Measurements from ENCODE around the gene MYH1.

The MYH1 gene

GRCh38 chr17:10521949-10522348 is 3.6 kb upstream of the MYH1 start:
- H3K9me3 Mint-ChIP-seq: no peaks in the 10 kb centered on the region

GRCh38 chr17:10516638-10517037 is 1.7 kb downstream of the MYH1 start:
- Mint-ChIP-seq H3K4me3 (no peak overlapping the region), H3K4me1 (ENCODE audit: low read depth) (no peaks in the 10 kb centered on the region), H3K27ac (no peak overlapping the region), H3K9me3 (no peaks in the 10 kb centered on the region), H3K36me3 (ENCODE audit: low read depth) (no peaks in the 10 kb centered on the region), H3K27me3 (peaks cover 6% of the 10 kb centered on the region)

More at GRCh38 chr17:10521949-10522348, 3.6 kb upstream of the MYH1 start:
- H3K27me3 Mint-ChIP-seq: peaks cover 12% of the 10 kb centered on the region
- no peak overlapping the region for H3K4me3 Mint-ChIP-seq
- no peaks in the 10 kb centered on the region for H3K36me3 Mint-ChIP-seq (ENCODE audit: low read depth)
- no peaks in the 10 kb centered on the region for H3K4me1 Mint-ChIP-seq (ENCODE audit: low read depth)
- no peak overlapping the region for H3K27ac Mint-ChIP-seq

GRCh38 chr17:10516065-10516464 is 2.3 kb downstream of the MYH1 start:
- Mint-ChIP-seq H3K36me3 (ENCODE audit: low read depth) (no peaks in the 10 kb centered on the region), H3K4me3 (no peak overlapping the region), H3K27me3 (peaks cover 10% of the 10 kb centered on the region), H3K9me3 (no peaks in the 10 kb centered on the region), H3K4me1 (ENCODE audit: low read depth) (no peaks in the 10 kb centered on the region), H3K27ac (no peak overlapping the region)

- H3K27ac Mint-ChIP-seq: no peak overlapping the region
- H3K36me3 Mint-ChIP-seq (ENCODE audit: low read depth): no peaks in the 10 kb centered on the region
- H3K4me1 Mint-ChIP-seq (ENCODE audit: low read depth): no peaks in the 10 kb centered on the region
- H3K27me3 Mint-ChIP-seq: peaks cover 15% of the 10 kb centered on the region
- H3K9me3 Mint-ChIP-seq: no peaks in the 10 kb centered on the region
- no peak overlapping the region for H3K4me3 Mint-ChIP-seq
Observed at GRCh38 chr17:10513299-10514067, 4.9 kb downstream of the MYH1 start.

GRCh38 chr17:10512856-10513255 is 5.5 kb downstream of the MYH1 start:
- H3K27ac Mint-ChIP-seq: no peak overlapping the region
- H3K9me3 Mint-ChIP-seq: no peaks in the 10 kb centered on the region
- H3K4me1 Mint-ChIP-seq (ENCODE audit: low read depth): no peaks in the 10 kb centered on the region
- no peaks in the 10 kb centered on the region for H3K36me3 Mint-ChIP-seq (ENCODE audit: low read depth)
- peaks cover 15% of the 10 kb centered on the region for H3K27me3 Mint-ChIP-seq
- H3K4me3 Mint-ChIP-seq: no peak overlapping the region

- no peaks in the 10 kb centered on the region for H3K36me3 Mint-ChIP-seq (ENCODE audit: low read depth)
- H3K27me3 Mint-ChIP-seq: peaks cover 9% of the 10 kb centered on the region
- H3K4me1 Mint-ChIP-seq (ENCODE audit: low read depth): no peaks in the 10 kb centered on the region
Observed at GRCh38 chr17:10499950-10500349, 18.4 kb downstream of the MYH1 start.

GRCh38 chr17:10492004-10492403 is 26.3 kb downstream of the MYH1 start:
- H3K36me3 Mint-ChIP-seq (ENCODE audit: low read depth): no peaks in the 10 kb centered on the region
- peaks cover 3% of the 10 kb centered on the region for H3K27me3 Mint-ChIP-seq
- peaks cover 33% of the 10 kb centered on the region for H3K9me3 Mint-ChIP-seq
- H3K27ac Mint-ChIP-seq: no peak overlapping the region
- no peaks in the 10 kb centered on the region for H3K4me1 Mint-ChIP-seq (ENCODE audit: low read depth)
- H3K4me3 Mint-ChIP-seq: no peak overlapping the region

More at GRCh38 chr17:10499950-10500349, 18.4 kb downstream of the MYH1 start:
- Mint-ChIP-seq H3K4me3 (no peak overlapping the region), H3K27ac (no peak overlapping the region), H3K9me3 (no peaks in the 10 kb centered on the region)

GRCh38 chr17:10482252-10482651 is 36.1 kb downstream of the MYH1 start:
- no peaks in the 10 kb centered on the region for H3K27me3 Mint-ChIP-seq

GRCh38 chr17:10477701-10478100 is 40.6 kb downstream of the MYH1 start:
- Mint-ChIP-seq H3K36me3 (ENCODE audit: low read depth) (no peaks in the 10 kb centered on the region), H3K4me1 (ENCODE audit: low read depth) (no peaks in the 10 kb centered on the region), H3K4me3 (no peak overlapping the region), H3K27ac (no peak overlapping the region), H3K27me3 (no peaks in the 10 kb centered on the region), H3K9me3 (no peaks in the 10 kb centered on the region)

More at GRCh38 chr17:10482252-10482651, 36.1 kb downstream of the MYH1 start:
- Mint-ChIP-seq H3K4me3 (no peak overlapping the region), H3K27ac (no peak overlapping the region), H3K4me1 (ENCODE audit: low read depth) (no peaks in the 10 kb centered on the region), H3K9me3 (peaks cover 21% of the 10 kb centered on the region), H3K36me3 (ENCODE audit: low read depth) (no peaks in the 10 kb centered on the region)

GRCh38 chr17:10474536-10474935 is 43.8 kb downstream of the MYH1 start:
- Mint-ChIP-seq H3K9me3 (no peaks in the 10 kb centered on the region), H3K27ac (no peak overlapping the region), H3K4me3 (no peak overlapping the region), H3K27me3 (peaks cover 5% of the 10 kb centered on the region), H3K4me1 (ENCODE audit: low read depth) (no peaks in the 10 kb centered on the region), H3K36me3 (ENCODE audit: low read depth) (no peaks in the 10 kb centered on the region)

- H3K4me3 Mint-ChIP-seq: no peak overlapping the region
- no peaks in the 10 kb centered on the region for H3K36me3 Mint-ChIP-seq (ENCODE audit: low read depth)
- peaks cover 5% of the 10 kb centered on the region for H3K27me3 Mint-ChIP-seq
- H3K4me1 Mint-ChIP-seq (ENCODE audit: low read depth): no peaks in the 10 kb centered on the region
- no peak overlapping the region for H3K27ac Mint-ChIP-seq
- no peaks in the 10 kb centered on the region for H3K9me3 Mint-ChIP-seq
Observed at GRCh38 chr17:10471858-10472257, 46.5 kb downstream of the MYH1 start.

- no peaks in the 10 kb centered on the region for H3K4me1 Mint-ChIP-seq (ENCODE audit: low read depth)
Observed at GRCh38 chr17:10469459-10469858, 48.9 kb downstream of the MYH1 start, which contains the start of gene MYH4. Gene MYH4, minus strand, starts transcription at chr17:10469559. Its CDS starts 2,814 bp downstream, at chr17:10466745.

GRCh38 chr17:10463402-10463801 is 54.9 kb downstream of the MYH1 start:
- Mint-ChIP-seq H3K4me1 (ENCODE audit: low read depth) (no peaks in the 10 kb centered on the region), H3K9me3 (peaks cover 5% of the 10 kb centered on the region), H3K4me3 (no peak overlapping the region), H3K27ac (no peak overlapping the region), H3K36me3 (ENCODE audit: low read depth) (no peaks in the 10 kb centered on the region), H3K27me3 (peaks cover 9% of the 10 kb centered on the region)

More at GRCh38 chr17:10469459-10469858, 48.9 kb downstream of the MYH1 start, which contains the start of gene MYH4:
- no peak within 1 kb of the TSS for H3K4me3 Mint-ChIP-seq
- no peaks in the 10 kb centered on the region for H3K36me3 Mint-ChIP-seq (ENCODE audit: low read depth)
- peaks cover under 1% of the 10 kb centered on the region for H3K9me3 Mint-ChIP-seq
- peaks cover 5% of the 10 kb centered on the region for H3K27me3 Mint-ChIP-seq
- no peak within 1 kb of the TSS for H3K27ac Mint-ChIP-seq

GRCh38 chr17:10460062-10460461 is 58.3 kb downstream of the MYH1 start:
- Mint-ChIP-seq H3K4me1 (ENCODE audit: low read depth) (no peaks in the 10 kb centered on the region), H3K27me3 (peaks cover 12% of the 10 kb centered on the region), H3K9me3 (peaks cover 5% of the 10 kb centered on the region), H3K4me3 (no peak overlapping the region), H3K27ac (no peak overlapping the region), H3K36me3 (ENCODE audit: low read depth) (no peaks in the 10 kb centered on the region)

GRCh38 chr17:10458701-10459100 is 59.6 kb downstream of the MYH1 start:
- Mint-ChIP-seq H3K36me3 (ENCODE audit: low read depth) (no peaks in the 10 kb centered on the region), H3K9me3 (no peaks in the 10 kb centered on the region), H3K4me3 (no peak overlapping the region), H3K27ac (no peak overlapping the region), H3K4me1 (ENCODE audit: low read depth) (no peaks in the 10 kb centered on the region), H3K27me3 (peaks cover 18% of the 10 kb centered on the region)

- Mint-ChIP-seq H3K9me3 (no peaks in the 10 kb centered on the region), H3K4me1 (ENCODE audit: low read depth) (no peaks in the 10 kb centered on the region), H3K4me3 (no peak overlapping the region), H3K27me3 (peaks cover 20% of the 10 kb centered on the region), H3K27ac (no peak overlapping the region), H3K36me3 (ENCODE audit: low read depth) (no peaks in the 10 kb centered on the region)
Observed at GRCh38 chr17:10457952-10458351, 60.4 kb downstream of the MYH1 start.
